Loucy (cell line): ENCODE measurements around the gene KLHDC10.

Source experiments
- H2AFZ ChIP-seq: fragments of 200-600 bp; sonication (generic); 2 replicates; pipeline ENCODE4 v1.6.0; 2016; ENCODE audit warnings: antibody characterized with exemption, mild to moderate bottlenecking, low read length, moderate library complexity
- H3F3A ChIP-seq: fragments of 200-600 bp; 2 replicates; pipeline ENCODE4 v1.6.0; 2016; ENCODE audit warnings: antibody characterized with exemption, low read depth, mild to moderate bottlenecking
- H3K27me3 ChIP-seq: fragments of 200-600 bp; sonication (generic); 2 replicates; pipeline ENCODE4 v1.6.1; 2014; ENCODE audit warnings: low read length, mild to moderate bottlenecking; ENCODE audit not compliant: insufficient read depth, poor library complexity, severe bottlenecking
- H3K36me3 ChIP-seq: fragments of 200-600 bp; sonication (generic); 2 replicates; pipeline ENCODE4 v1.6.1; 2016; ENCODE audit warnings: low read length; ENCODE audit not compliant: insufficient read depth
- H3K4me1 ChIP-seq: fragments of 200-600 bp; sonication (generic); 2 replicates; pipeline ENCODE4 v1.5.1; 2014; ENCODE audit warnings: low read length, mild to moderate bottlenecking; ENCODE audit not compliant: insufficient read depth, poor library complexity, severe bottlenecking
- H3K4me2 ChIP-seq: fragments of 200-600 bp; sonication (generic); 2 replicates; pipeline ENCODE4 v1.6.0; 2014; ENCODE audit warnings: antibody characterized with exemption, low read length, low read depth, mild to moderate bottlenecking; ENCODE audit not compliant: poor library complexity, severe bottlenecking
- H3K4me3 ChIP-seq: fragments of 200-600 bp; sonication (generic); 2 replicates; pipeline ENCODE4 v1.5.1; 2014; ENCODE audit warnings: low read length, mild to moderate bottlenecking, mixed read lengths; ENCODE audit not compliant: poor library complexity, severe bottlenecking
- H3K79me2 ChIP-seq: fragments of 200-600 bp; sonication (generic); 2 replicates; pipeline ENCODE4 v1.6.1; 2014; ENCODE audit warnings: low read length; ENCODE audit not compliant: insufficient read depth
- H3K9ac ChIP-seq: fragments of 200-600 bp; sonication (generic); 2 replicates; pipeline ENCODE4 v1.6.0; 2014; ENCODE audit warnings: mild to moderate bottlenecking, low read depth, low read length, moderate library complexity; ENCODE audit not compliant: poor library complexity, severe bottlenecking
- H3K9me2 ChIP-seq: fragments of 200-600 bp; sonication (generic); replicated peaks from 2 replicates; pipeline ENCODE4 v1.6.1; 2016; ENCODE audit warnings: low read depth, low read length, mixed read lengths
- H3K9me3 ChIP-seq: fragments of 200-600 bp; sonication (generic); 2 replicates; pipeline ENCODE4 v1.6.1; 2014; ENCODE audit warnings: mild to moderate bottlenecking, antibody characterized with exemption, low read length, low read depth; ENCODE audit not compliant: insufficient read depth
- H4K20me1 ChIP-seq: fragments of 200-600 bp; sonication (generic); 2 replicates; pipeline ENCODE4 v1.6.0; 2014; ENCODE audit warnings: antibody characterized with exemption, low read length, mild to moderate bottlenecking; ENCODE audit not compliant: insufficient read depth, poor library complexity, severe bottlenecking
- EZH2phosphoT487 ChIP-seq: fragments of 200-600 bp; IDR thresholded peaks from 2 replicates; pipeline ENCODE4 v1.6.1; 2018; ENCODE audit warnings: antibody characterized with exemption, mild to moderate bottlenecking, moderate library complexity, borderline replicate concordance
- TF ChIP-seq, protein P1 (sequence below): fragments of 200-600 bp; sonication (generic); conservative IDR thresholded peaks from 2 replicates; pipeline ENCODE4 v1.5.1; 2014; ENCODE audit warnings: mild to moderate bottlenecking, antibody characterized with exemption, low read length

KLHDC10 gene

GRCh38 chr7:130178251-130178650 is 107.9 kb downstream of the KLHDC10 start:
- Histone ChIP-seq H3K79me2 (no peaks in the 10 kb centered on the region), H3K4me2 (no peak overlapping the region), H3F3A (no peaks in the 10 kb centered on the region), H4K20me1 (no peaks in the 10 kb centered on the region), H3K9ac (no peak overlapping the region), H3K9me3 (no peaks in the 10 kb centered on the region), H3K36me3 (peaks cover 76% of the 10 kb centered on the region), H3K4me1 (no peaks in the 10 kb centered on the region), H3K27me3 (no peaks in the 10 kb centered on the region), H3K4me3 (no peak overlapping the region), H3K9me2 (no peaks in the 10 kb centered on the region), H2AFZ (no peak overlapping the region)
- TF ChIP-seq, protein P1, sequence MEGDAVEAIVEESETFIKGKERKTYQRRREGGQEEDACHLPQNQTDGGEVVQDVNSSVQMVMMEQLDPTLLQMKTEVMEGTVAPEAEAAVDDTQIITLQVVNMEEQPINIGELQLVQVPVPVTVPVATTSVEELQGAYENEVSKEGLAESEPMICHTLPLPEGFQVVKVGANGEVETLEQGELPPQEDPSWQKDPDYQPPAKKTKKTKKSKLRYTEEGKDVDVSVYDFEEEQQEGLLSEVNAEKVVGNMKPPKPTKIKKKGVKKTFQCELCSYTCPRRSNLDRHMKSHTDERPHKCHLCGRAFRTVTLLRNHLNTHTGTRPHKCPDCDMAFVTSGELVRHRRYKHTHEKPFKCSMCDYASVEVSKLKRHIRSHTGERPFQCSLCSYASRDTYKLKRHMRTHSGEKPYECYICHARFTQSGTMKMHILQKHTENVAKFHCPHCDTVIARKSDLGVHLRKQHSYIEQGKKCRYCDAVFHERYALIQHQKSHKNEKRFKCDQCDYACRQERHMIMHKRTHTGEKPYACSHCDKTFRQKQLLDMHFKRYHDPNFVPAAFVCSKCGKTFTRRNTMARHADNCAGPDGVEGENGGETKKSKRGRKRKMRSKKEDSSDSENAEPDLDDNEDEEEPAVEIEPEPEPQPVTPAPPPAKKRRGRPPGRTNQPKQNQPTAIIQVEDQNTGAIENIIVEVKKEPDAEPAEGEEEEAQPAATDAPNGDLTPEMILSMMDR: no peak
- TF ChIP-seq EZH2phosphoT487: no peak

GRCh38 chr7:130179631-130180030 is 109.3 kb downstream of the KLHDC10 start:
- no peaks in the 10 kb centered on the region for H3K9me3 ChIP-seq

GRCh38 chr7:130180571-130181262 is 110.4 kb downstream of the KLHDC10 start:
- no peak overlapping the region for H3K9ac ChIP-seq
- no peaks in the 10 kb centered on the region for H3F3A ChIP-seq
- no peak overlapping the region for H2AFZ ChIP-seq
- H3K9me3 ChIP-seq: no peaks in the 10 kb centered on the region
- H3K27me3 ChIP-seq: no peaks in the 10 kb centered on the region
- no peak overlapping the region for H3K4me2 ChIP-seq
- no peak overlapping the region for H3K4me3 ChIP-seq
- peaks cover 69% of the 10 kb centered on the region for H3K36me3 ChIP-seq
- H4K20me1 ChIP-seq: no peaks in the 10 kb centered on the region
- H3K9me2 ChIP-seq: no peaks in the 10 kb centered on the region
- H3K4me1 ChIP-seq: no peaks in the 10 kb centered on the region
- H3K79me2 ChIP-seq: no peaks in the 10 kb centered on the region
- TF ChIP-seq EZH2phosphoT487: no peak

More at GRCh38 chr7:130179631-130180030, 109.3 kb downstream of the KLHDC10 start:
- H3F3A ChIP-seq: no peaks in the 10 kb centered on the region
- H3K27me3 ChIP-seq: no peaks in the 10 kb centered on the region
- H3K4me2 ChIP-seq: no peak overlapping the region
- H3K4me3 ChIP-seq: no peak overlapping the region
- no peak for TF ChIP-seq EZH2phosphoT487
- TF ChIP-seq, protein P1: no peak
- H4K20me1 ChIP-seq: no peaks in the 10 kb centered on the region
- H3K36me3 ChIP-seq: peaks cover 71% of the 10 kb centered on the region
- H3K9ac ChIP-seq: no peak overlapping the region
- no peaks in the 10 kb centered on the region for H3K79me2 ChIP-seq
- no peaks in the 10 kb centered on the region for H3K4me1 ChIP-seq
- H3K9me2 ChIP-seq: no peaks in the 10 kb centered on the region
- H2AFZ ChIP-seq: no peak overlapping the region

GRCh38 chr7:130181263-130181605 is 110.9 kb downstream of the KLHDC10 start:
- Histone ChIP-seq H3K4me3 (no peak overlapping the region), H2AFZ (no peak overlapping the region), H3K9me2 (no peaks in the 10 kb centered on the region), H3K9ac (no peak overlapping the region), H3K9me3 (no peaks in the 10 kb centered on the region), H3K27me3 (no peaks in the 10 kb centered on the region), H3K4me1 (no peaks in the 10 kb centered on the region), H4K20me1 (no peaks in the 10 kb centered on the region), H3F3A (no peaks in the 10 kb centered on the region), H3K4me2 (no peak overlapping the region), H3K36me3 (peaks cover 69% of the 10 kb centered on the region), H3K79me2 (no peaks in the 10 kb centered on the region)
- TF ChIP-seq, protein P1: no peak
- no peak for TF ChIP-seq EZH2phosphoT487
